ENCODE results near the gene ACTN4. TPM values are rescaled to one million over a fixed set of nuclear protein-coding genes. Genes with fewer than 3 reads are reported as not detected.

Gene ACTN4
- total RNA-seq, 1 donor, result 280 TPM

GRCh38 chr19:38662537-38663155, 15.2 kb downstream of the ACTN4 start:
- TF ChIP-seq, protein P1, sequence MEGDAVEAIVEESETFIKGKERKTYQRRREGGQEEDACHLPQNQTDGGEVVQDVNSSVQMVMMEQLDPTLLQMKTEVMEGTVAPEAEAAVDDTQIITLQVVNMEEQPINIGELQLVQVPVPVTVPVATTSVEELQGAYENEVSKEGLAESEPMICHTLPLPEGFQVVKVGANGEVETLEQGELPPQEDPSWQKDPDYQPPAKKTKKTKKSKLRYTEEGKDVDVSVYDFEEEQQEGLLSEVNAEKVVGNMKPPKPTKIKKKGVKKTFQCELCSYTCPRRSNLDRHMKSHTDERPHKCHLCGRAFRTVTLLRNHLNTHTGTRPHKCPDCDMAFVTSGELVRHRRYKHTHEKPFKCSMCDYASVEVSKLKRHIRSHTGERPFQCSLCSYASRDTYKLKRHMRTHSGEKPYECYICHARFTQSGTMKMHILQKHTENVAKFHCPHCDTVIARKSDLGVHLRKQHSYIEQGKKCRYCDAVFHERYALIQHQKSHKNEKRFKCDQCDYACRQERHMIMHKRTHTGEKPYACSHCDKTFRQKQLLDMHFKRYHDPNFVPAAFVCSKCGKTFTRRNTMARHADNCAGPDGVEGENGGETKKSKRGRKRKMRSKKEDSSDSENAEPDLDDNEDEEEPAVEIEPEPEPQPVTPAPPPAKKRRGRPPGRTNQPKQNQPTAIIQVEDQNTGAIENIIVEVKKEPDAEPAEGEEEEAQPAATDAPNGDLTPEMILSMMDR (IDR thresholded peaks at IDR 0.05; ENCODE audit: insufficient read depth, low read length), result no peak
- no peak overlapping the region for H3K4me3 ChIP-seq (ENCODE audit: low read depth, low read length)
- no peak for DNase-seq (ENCODE audit: low read depth)

DNA sequence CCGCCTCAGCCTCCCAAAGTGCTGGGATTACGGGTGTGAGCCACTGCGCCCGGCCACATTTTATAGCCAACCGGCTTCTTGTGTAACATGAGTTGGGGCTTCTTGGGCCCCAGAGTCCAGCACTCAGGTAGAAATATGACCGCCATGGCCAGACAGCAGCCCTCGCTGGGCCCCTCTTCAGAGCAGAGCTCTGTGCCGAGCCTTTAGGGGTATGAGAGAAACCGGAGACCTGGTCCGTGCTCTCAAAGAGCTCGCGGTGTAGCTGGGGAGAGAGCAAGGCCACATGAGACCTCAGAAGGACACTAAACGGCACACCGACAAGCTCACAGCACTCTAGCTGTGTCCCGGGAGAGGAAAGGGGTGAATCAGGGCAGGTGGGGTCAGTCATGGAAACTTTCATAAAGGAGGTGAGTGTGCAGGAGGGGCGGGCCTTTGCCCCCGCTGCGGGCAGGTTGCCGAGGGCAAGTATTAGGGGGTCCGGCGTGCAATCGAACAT, 15.8 kb downstream of the ACTN4 start:
- H3K4me3 ChIP-seq (ENCODE audit: low read depth, low read length), result no peak overlapping the region
- TF ChIP-seq, protein P1 (IDR thresholded peaks at IDR 0.05; ENCODE audit: insufficient read depth, low read length), result no peak
- no peak for DNase-seq (ENCODE audit: low read depth)

DNA sequence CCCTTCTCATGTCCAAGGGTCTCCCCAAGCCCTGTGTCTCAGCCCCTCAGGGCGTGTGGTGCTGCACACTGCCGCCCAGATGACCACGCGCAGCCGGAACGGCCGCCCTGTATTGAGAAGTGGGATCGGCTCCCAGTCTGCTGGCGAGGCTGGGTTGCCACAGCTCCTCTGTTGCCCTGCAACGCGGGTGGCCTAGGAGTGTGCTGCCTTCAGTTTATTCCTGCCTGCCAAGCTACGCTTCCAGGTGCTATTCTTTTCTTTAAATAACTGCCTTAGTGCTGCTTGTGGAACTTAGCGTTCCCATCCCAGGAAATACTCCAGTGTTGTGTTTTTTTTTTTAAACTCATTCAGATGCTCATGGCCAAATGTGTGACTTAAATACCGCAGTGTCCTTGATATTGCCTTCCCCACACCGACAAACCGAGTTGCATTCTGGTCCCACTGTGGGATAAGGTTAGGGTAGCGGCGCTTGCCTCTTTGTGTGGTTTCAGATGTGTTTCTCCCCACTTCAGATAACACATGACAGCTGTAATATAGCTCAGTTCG, 16.6 kb downstream of the ACTN4 start:
- H3K4me3 ChIP-seq (ENCODE audit: low read depth, low read length), result no peak overlapping the region
- no peak for DNase-seq (ENCODE audit: low read depth)

DNA sequence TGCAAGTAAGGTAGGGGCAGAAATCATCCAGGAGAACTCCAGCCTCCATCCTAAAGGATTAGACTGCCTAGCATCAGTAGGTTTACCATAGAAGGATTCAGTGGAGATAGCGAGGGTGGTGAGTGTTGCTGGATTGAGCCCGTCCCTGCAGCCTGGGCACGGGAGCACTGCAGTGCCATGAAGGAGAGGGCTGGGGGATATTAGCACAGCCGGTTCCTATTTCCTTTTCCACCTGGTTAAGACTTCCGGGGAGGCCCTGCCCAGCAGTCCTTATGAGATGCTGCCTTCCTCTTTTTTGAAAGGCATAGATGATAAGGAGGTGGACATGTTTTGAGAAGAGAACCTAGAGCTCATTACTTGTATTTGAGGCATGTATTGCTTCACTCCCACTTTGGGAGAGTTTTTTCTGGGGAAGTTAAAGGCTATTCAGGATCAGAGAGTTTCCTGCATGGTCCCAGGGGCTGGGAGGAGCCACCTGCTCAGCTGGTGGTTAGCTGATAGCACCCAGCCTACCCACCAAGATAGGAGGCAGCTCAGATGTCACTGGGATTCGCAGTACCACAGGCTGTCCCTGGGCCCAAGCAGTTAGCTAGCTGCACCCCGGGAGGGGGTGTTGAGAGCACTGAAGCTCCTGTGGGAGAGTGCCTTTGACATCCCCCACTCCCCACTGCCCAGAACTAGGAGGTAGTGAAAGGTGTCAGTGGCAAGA, 17.2 kb downstream of the ACTN4 start:
- no peak overlapping the region for H3K4me3 ChIP-seq (ENCODE audit: low read depth, low read length)
- TF ChIP-seq, protein P1 (IDR thresholded peaks at IDR 0.05; ENCODE audit: insufficient read depth, low read length), result no peak
- no peak for DNase-seq (ENCODE audit: low read depth)

More for the DNA sequence above, 16.6 kb downstream of the ACTN4 start:
- TF ChIP-seq, protein P1 (IDR thresholded peaks at IDR 0.05; ENCODE audit: insufficient read depth, low read length), result no peak

DNA sequence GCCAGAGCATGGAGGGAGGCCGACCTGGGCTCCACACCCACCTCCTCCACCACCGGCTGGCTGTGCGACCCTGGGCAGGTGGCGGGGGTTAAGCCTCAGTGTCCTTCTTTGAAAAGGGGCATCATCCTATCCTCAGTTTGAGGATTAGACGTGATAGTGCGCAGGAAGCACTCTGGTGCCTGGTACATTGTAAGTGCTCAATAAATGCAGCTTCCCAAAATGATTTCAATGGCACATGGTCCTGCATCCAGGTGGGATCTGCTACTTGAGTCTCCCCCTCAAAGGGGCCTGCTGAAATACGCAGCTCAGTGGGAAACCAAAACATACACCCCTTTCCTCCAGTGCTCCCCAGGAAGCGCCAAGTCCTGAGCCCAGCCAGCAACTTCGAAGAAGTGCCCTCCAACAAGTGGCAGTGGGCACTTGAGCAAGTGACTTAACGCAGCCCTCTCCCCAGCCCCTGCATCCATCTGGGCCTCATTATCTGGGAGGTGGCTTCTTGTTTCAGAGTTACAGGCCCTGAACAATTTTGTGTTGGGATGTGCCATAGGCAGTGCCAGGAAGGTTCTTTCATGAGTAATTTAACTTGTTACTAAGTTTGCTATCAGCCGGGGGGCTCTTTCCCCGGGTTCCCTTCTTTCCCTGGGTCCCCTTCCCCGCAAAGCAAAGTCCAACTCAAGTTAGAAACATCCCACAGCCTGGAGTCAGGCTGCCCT, 17.9 kb downstream of the ACTN4 start:
- TF ChIP-seq, protein P1 (IDR thresholded peaks at IDR 0.05; ENCODE audit: insufficient read depth, low read length), result no peak
- no peak for DNase-seq (ENCODE audit: low read depth)
- no peak overlapping the region for H3K4me3 ChIP-seq (ENCODE audit: low read depth, low read length)

- peak; percentile 64 for DNase-seq (ENCODE audit: low read depth)
- TF ChIP-seq, protein P1 (IDR thresholded peaks at IDR 0.05; ENCODE audit: insufficient read depth, low read length), result no peak
- no peak overlapping the region for H3K4me3 ChIP-seq (ENCODE audit: low read depth, low read length)
These were observed 18.7 kb downstream of the ACTN4 start for GRCh38 chr19:38665950-38666662.

Data from fibroblast of the aortic adventitia (primary cell).